Daoy (cell line): ENCODE data around the gene GALR2. TPM values are rescaled to one million over a fixed set of nuclear protein-coding genes. Genes with fewer than 3 reads are reported as not detected.

Experiments
- DNase-seq: peaks from one replicate; pipeline ENCODE4 v3.0.0-alpha.2; 2015; ENCODE audit warnings: low read depth
- total RNA-seq: library from RNA; depleted of rRNA; stranded (reverse); fragments of >200 nt; shearing (Covaris generic); gene quantifications from 2 replicates; pipeline ENCODE4 v1.2.3, GENCODE V29; 2014

Gene GALR2
- total RNA-seq, 1 experiment from 2014 or later, result not detected

DNA sequence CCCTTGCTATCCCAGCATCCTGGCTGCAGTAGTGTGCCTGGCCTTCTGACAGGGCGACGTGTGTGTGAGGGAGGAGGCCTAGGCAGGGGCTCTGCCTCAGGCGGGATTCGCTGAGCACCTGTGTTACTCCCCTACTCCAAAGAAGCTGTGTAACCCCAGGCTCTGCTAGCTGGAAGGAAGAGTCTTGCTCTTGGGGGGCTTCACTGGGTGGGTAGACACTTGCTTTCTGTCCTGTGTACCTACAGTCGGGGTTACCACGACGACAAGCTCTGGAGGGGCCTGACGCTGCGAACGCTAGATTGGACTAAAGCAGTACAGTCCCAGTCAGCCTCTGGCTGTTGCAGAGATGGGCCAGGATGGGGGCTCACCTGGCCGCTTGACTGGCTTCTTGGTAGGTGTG lies 19.5 kb downstream of the GALR2 start:
- DNase-seq, result no peak

DNA sequence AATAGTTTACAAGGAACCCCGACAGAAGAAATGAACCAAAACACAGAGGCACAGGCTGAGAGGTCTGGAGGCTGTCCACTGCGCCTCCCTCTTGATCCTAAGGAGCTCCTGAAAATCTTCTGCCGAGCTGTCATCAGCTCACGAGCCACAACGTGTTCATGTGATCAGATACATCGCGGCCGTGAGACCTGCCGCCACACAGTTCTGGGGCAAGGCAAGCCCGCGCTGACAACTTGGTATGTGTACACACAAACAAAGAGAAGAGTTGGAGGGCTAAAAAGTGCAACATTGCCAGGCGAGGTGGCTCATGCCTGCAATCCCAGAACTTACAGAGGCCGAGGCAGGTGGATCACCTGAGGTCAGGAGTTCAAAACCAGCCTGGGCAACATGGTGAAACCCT lies 21.4 kb downstream of the GALR2 start:
- DNase-seq, result no peak

DNA sequence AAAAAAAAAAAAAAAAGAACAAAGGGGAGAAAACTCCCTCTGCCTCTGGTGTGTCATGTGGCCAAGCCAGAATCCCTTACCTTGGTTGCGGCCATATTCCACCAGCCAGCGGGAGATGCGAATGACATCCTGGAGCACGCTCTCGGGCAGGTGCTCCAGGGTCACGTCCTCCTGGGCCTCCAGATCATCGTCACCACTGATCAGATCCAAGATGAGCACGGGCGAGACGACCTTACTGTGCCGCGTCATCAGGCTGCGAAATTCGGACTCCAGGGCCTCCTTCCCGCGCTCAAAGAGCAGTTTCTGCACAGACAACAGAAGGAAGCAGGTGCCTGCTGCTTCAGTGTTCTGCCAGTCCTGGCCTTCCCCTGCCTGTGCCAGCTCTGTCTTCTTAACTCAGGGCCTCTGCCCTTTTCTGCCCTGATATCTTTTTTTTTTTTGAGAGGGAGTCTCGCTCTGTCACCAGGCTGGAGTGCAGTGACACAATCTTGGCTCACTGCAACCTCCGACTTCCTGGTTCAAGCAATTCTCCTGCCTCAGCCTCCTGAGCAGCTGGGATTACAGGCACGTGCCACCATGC lies 23.2 kb downstream of the GALR2 start:
- no peak for DNase-seq

DNA sequence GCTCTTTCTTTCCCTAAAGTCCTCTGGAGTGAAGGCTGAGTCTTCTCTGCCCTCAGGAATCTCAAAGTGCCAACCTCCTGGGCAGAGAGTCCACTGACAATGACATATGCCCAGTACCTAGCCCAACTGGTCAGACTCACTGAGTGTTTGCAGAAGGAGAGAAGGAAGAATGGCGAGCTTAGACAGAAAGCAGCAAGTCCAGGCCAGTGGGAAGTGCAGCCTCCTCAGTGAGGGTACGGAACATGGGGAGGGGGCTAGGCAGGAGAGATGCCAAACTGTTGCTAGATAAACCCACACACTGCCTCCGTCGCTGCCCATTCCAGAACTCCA lies 28.3 kb downstream of the GALR2 start:
- no peak for DNase-seq

DNA sequence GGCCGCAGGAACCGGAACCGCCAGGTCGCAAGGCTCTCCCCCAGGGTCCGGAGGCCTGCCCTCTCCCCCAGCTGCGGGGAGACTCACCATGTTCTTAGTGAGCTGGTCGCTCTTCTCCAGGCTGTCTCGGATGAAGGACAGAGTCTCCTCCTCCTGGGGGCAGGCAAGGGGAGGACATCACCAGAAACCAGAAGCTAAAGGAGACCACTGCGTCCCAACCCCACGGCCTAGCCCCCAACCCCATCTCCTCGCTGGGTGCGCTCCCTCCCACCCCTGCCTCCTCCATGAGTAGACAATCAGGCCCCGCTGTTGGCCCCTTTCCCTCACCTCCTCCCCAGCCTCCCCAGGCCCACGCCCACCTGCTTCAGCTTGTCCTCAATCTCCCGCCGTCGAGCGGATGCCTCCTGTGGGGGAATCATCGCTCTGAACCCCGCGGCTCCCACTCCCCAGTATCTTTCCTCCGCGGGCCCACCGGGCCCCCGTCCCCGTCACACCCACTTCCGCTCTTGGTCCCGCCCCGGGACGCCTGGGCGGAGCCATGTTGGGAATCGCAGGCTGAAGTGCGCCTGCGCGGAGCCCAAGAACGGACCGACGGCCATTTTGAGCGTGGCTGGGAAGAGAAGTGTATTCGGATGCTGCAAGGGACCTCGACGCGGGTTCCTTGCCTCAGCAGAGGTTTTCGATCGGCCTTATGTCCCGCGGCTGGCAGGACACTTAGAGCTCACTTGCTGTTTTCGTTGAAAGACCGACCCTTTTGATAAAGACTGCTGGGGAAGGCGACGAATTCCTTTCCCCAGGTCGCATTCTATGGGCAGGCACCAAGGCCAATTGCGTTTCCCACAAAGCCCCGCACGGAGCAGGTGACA lies 28.9 kb downstream of the GALR2 start, which contains the start of gene EXOC7:
EXOC7 (minus strand) TSS at position 514 of the 866 bp plus-strand sequence; CDS start at position 419, 95 bp downstream.
- peak; percentile 96 for DNase-seq

DNA sequence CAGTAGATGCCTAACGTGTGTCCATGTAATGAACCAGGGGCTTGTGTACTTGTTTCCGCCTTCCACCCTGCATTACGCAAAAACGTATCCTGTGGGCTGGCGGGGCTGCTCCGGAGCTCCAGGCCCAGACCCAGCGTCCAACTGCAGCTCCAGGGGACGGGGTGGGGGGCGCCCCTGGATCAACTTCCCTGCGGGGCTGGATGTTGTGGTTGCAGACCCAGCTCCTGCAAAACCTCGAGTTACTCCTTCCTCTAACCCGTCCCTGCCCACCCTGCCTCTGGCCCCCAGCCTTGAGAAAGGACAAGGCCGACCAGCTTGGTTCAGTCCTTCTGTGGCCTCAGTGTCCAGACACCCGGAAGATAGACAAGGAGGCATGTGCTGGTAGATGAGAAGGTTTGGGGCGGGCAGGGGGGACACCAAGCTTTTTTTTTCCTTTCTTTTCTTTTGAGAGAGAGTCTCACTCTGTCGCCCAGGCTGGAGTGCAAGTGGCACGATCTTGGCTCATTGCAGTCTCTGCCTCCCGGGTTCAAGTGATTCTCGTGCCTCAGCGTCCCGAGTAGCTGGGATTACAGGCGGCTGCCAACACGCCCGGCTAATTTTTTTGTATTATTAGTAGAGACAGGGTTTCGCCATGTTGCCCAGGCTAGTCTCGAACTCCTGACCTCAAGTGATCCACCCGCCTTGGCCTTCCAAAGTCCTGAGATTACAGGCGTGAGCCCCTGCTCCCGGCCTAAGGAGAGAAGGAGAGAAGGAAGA lies 29.7 kb downstream of the GALR2 start:
- no peak for DNase-seq

DNA sequence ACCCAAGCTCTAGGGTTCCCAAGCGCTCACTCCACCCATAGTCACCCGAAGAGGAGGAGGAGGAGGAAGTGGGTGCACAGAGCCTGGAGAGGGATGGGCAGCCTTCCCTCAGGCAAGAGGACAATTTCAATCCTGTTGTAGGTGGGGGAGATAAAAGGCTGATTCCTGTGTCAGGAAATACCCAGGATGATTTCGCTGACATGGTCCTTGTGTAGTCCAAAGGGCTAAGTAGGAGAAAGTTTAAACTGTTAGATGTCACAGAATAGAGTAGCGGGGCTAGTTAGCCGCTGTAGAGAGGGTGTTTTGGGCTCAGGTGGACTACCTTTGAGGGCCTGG lies 30.3 kb downstream of the GALR2 start:
- DNase-seq, result no peak

DNA sequence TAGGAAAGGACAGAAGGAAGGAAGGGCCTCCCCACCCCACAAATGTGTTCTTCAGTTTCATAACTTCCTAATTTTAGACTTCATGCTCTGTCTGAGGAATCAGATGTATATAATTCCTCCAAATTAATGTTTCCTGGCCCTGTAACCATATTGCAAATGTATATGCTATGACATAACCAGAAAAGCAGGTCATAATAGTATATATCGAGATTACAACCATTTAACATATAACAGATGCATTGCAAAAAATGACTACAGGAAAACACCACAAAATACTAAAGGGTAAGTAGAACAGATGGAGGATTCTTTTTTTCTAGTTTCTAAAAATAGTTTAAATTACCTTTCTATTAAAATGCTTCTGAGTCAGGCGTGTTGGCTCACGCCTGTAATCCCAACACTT lies 32.1 kb downstream of the GALR2 start:
- DNase-seq, result no peak

DNA sequence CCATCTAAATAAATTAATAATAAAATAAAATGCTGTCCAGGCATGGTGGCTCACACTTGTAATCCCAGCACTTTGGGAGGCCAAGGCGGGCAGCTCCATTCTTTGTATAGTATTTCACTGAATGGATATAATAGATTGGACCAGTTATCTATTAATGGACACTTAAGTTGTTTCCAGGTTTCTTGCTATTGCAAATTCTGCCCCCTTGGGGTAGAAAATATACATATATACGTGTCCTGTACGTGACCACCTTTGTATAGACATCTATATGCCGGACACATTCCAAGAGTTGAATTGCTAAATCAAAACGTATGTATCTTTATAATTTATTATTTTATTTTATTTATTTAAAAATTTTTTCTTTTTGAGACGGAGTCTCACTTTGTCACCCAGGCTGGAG lies 32.9 kb downstream of the GALR2 start:
- no peak for DNase-seq

DNA sequence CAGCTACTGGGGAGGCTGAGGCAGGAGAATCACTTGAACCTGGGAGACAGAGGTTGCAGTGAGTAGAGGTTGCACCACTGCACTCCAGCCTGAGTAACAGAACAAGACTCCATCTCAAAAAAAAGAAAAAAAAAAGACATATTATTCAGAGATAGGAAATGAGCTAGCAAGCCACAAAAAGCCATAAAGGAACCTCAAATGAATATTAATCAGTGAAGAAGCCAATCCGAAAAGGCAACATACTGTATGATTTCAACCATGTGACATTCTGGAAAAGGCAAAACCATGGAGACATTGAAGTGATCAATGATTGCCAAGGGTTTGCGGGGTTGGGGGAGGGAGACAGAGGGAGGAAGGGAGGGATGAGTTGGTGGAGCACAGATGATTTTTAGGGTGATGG lies 37.4 kb downstream of the GALR2 start:
- no peak for DNase-seq

DNA sequence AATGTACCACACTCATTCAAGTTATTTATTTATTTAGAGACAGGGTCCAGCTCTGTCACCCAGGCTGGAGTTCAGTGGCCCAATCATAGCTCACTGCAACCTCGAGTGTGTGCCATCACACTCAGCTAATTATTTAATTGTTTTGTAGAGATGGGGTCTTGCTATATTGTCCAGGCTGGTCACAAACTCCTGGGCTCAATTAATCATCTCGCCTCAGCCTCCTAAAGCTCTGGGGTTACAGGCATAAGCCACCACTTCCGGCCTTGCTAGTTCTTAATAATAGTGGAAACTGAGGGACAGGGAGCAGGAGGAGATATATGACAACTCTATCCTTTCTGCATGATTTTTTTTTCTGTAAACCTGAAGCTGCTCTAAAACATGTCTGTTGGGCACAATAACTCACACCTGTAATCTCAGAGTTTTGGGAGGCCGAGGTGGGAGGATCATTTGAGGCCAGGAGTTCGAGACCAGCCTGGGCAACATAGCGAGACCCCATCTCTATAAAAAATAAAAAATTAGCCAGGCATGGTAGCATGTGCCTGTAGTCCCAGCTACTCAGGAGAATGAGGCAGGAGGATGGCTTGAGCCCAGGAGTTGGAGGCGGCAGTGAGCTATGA lies 40.7 kb downstream of the GALR2 start:
- no peak for DNase-seq

DNA sequence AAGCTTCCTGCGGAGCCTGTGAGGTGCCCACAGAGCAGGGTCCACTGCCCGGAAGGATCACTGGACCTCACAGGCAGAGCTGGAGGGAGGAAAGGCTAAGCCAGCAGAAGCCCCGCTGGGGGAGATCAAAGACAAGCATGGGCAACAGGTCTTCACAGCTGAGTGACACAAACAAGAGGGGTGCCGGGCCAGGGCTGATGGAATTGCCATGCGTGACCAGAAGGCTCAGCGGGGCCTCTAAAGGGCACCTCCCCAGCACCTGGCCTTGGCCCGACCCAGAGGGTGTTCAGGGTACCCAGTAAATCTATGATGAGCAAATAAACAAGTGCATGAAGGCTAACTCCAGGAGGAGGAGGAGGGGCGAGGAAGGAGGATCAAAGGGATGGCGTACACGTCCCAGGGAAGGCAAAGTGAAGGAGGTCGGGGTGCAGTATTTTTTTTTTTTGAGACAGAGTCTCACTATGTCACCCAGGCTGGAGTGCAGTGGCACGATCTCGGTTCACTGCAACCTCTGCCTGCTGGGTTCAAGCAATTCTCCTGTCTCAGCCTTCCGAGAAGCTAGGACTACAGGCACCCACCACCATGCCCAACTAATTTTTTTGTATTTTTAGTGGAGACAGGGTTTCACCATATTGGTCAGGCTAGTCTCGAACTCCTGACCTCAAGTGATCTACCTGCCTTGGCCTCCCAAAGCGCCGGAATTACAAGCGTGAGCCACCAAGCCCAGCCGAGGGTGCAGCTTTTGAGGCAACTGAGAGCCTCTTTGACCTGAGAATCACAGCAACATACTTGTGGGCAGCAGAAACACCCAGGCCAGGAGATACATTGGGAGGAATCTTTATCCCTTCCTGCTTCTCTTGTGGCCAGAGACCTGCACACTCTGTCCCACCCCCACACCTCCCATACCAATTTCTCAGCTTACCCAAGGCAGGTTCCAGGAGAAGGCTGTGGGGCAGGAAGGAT lies 45.1 kb downstream of the GALR2 start:
- DNase-seq, result no peak

DNA sequence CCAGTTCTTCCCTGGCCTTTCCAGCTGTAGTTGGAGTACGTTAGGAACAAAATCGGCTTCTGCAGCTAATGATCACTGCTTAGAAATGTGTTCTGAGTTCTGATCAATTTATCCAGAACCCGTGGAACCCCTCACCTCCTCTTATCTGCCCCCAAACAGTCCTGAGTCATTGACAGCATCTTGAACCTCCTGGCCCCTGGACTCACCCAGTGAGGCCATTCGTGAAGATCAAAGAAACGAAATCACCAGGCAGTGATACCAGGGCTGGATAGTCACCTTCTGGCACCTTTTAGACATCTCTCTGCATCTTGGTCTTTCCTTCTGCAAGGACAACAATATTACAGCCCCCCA lies 46.1 kb downstream of the GALR2 start:
- no peak for DNase-seq

DNA sequence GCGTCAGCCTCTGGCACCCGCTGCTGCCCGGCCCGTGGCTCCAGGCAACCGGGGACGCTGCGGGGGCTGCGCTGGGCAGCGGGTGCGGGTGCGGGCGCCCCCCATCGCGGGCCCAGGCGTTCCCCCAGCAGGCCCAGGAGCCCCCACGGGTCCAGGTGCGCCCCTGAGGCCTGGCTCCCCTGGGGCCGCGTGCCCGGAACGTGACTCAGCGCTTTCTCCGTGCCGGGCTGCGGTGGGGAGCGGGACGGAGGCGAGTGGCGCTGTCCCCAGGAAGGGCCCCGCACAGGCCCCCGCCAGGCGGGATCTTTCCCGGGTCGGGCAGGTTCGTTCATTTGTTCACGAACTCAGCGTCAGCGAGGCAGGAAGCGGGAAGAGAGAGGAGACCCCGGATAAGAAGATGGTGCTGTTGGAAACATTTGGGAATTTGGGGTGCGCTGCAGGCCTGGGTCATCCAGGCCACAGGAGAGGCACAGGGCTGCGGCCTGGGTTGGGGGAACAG lies 47.4 kb downstream of the GALR2 start:
- no peak for DNase-seq

DNA sequence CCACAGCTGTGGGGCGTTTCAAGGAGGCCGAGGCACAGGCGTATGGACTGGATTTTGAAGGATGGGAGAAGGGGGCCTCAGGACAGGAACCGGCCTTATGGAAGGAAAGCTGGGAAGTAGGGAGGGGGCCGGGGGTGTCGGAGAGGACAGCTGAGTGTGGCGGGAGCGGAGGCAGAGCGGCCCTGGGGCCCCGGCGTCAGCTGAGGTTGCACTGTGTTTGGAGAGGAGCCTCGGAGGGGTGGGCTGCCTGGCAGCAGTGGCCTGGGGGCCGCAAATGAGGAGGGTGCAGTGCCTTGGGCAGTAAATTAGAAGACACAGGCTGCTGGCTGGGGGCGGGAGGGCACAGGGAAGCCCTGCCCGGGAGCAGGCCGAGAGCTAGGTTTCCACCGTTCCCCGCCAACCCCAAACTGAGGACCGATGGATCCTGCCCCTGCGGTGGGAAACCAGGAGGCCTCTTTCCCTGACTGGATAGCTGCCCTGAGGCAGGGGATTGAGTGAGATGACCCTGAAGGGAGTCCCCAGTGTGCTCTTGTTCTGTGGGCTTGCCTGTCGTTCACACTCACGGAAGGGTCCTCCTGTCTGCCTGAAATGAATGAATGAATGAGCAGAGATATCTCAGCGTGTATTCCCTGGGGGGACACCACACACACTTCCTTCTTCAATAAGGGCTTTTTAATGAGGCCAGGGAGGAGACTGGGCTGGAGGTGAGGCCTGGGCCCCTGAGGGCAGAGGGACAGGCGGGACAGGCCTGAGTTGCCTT lies 48.0 kb downstream of the GALR2 start:
- no peak for DNase-seq

DNA sequence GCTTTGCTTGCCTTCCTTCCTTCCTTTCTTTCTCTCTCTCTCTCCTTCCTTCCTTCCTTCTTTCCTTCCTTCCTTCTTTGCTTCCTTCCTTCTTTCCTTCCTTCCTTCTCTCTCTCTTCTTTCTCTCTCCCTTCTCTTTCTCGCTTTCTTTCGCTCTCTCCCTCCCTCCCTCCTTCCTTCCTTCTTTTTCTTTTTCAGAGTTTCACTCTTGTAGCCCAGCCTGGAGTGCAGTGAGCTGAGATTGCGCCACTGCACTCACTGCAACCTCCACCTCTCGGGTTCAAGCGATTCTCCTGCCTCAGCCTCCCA lies 48.6 kb downstream of the GALR2 start:
- DNase-seq, result no peak

DNA sequence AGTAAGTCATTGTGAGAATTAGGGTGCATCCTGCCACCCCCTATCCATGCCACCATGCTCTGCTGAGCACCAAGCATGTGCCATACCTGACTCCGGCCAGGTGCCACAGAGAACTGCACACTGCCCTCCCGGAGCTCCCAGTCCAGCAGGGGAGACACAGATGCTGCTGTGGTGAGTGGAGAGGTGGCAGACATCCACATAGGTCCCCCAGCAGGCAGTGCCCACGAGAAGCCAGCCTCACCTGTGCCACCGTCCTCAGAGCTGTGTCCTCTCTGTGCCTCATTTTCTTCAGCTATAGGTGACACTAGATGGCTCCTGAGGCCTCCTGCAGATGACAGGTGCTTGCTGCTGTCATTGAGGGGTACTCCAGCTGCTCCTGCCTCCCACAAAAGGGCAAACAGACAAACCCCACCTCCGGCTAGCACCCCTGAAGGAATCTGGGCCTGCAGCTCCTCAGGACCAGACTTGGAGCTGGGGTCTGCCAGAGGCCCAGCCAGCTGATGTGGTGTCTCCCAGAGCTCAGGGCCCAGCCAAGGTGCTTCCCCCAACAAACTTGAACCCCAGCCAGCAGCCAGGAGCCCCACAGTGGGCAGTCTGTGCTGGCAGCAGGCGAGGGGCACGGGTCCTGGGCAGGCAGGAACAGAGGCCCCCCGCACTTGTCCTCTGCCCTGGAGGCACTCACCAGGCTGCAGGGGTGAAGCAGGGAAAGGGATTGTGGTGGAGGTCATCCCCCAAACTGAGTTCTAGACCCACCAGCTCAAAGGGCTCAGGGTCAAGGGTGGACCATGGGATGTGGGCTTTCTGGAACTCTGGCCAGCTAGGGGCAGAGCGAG lies 49.4 kb downstream of the GALR2 start:
- no peak for DNase-seq

DNA sequence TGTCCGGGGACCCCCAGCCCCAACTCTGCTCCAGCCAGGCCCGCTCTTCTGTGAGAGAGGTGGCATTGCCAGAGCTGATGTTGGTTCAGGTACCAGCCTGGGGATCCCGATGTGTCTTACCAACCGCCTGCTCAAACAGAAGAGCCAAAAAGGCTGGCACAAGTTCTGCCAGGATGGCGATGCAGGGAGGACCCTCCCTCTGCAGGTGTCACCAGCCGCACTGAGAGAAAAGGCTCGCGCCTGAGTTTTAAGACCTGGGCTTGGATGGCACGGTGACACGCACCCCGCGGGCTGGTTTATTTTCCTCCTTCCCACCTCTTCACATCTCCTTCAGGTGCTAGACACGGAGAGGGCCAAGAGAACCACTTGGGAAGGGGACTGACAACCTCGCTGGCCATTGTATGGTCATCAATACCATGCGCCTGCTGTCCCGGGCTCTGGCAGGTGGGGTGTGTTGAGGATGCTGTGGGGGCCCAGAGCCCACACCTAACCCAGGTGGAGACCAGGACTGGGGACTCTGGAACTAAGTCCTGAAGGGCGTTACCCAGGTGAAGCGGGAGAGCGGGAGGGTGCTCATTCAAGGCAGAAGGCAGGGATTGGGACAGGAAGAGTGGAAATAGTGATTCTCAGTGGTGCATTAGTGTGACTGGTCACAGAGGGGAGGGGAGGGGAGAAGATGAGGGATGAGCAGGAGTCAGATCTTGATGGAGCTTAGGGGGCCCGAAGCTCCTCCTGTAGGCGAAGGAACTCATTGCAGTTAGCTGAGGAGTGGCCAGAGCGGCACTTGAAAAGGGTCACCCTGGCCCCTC lies 50.2 kb downstream of the GALR2 start:
- no peak for DNase-seq

DNA sequence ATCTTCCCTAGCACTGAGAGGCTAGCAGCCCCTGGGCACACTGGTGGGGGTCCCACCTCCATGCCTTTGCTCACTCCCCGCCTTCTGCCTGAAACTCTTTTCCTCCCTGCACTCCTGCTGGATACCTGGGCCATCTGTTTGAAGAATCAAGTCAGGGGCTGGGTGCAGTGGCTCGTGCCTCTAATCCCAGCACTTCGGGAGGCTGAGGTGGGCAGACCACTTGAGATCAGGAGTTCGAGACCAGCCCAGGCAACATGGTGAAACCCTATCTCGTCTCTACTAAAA lies 50.8 kb downstream of the GALR2 start:
- no peak for DNase-seq
